HL-60 (cell line): ENCODE results near the gene HLA-DPB1.
A peak's percentile ranks its signal among the peaks of the same experiment; 100 is the strongest.

ENCODE experiments used
- DNase-seq, 2 experiments: peaks; one replicate each; pipeline ENCODE4 v3.0.0-alpha.2; 2010 to 2020; ENCODE audit warnings: low read depth in 1 of 2, low spot score in 1 of 2
- H3K27ac ChIP-seq: fragments of 250-450 bp; sonication (Bioruptor Pico); replicated peaks from 2 replicates; pipeline ENCODE4 v1.5.1; 2020; ENCODE audit warnings: mild to moderate bottlenecking, moderate library complexity
- H3K27me3 ChIP-seq: fragments of 250-450 bp; sonication (Bioruptor Pico); 2 replicates; pipeline ENCODE4 v1.5.1; 2021; ENCODE audit warnings: mild to moderate bottlenecking, moderate library complexity; ENCODE audit not compliant: insufficient read depth, poor library complexity, severe bottlenecking
- H3K4me3 ChIP-seq: replicated peaks from 2 replicates; pipeline ENCODE4 v1.5.1; 2011; ENCODE audit warnings: mild to moderate bottlenecking, control low read depth, low read length; ENCODE audit not compliant: insufficient read depth
- CTCF ChIP-seq: IDR thresholded peaks from one replicate; pipeline ENCODE4 v1.5.1; 2011; ENCODE audit warnings: low read length, control low read depth, inconsistent platforms; ENCODE audit not compliant: insufficient read depth
- GABPA ChIP-seq: IDR thresholded peaks from 2 replicates; pipeline ENCODE4 v1.6.1; 2012; ENCODE audit warnings: low read depth
- POLR2AphosphoS5 ChIP-seq: IDR thresholded peaks from 2 replicates; pipeline ENCODE4 v1.6.1; 2012; ENCODE audit warnings: low read depth
- REST ChIP-seq: IDR thresholded peaks from 2 replicates; pipeline ENCODE4 v1.6.1; 2012; ENCODE audit warnings: low read depth; ENCODE audit not compliant: insufficient replicate concordance
- SPI1 ChIP-seq: IDR thresholded peaks from 2 replicates; pipeline ENCODE4 v1.6.1; 2012; ENCODE audit warnings: low read depth, mild to moderate bottlenecking, borderline replicate concordance

HLA-DPB1 gene

GRCh38 chr6:33081098-33081824, 5.5 kb downstream of the HLA-DPB1 start:
- no peak for DNase-seq
- TF ChIP-seq POLR2AphosphoS5 (no peak), GABPA (no peak), CTCF (no peak)
- Histone ChIP-seq H3K4me3 (no peak overlapping the region; the same call in 1 of the 2 replicates), H3K27me3 (peaks cover 16% of the 10 kb centered on the region), H3K27ac (no peak overlapping the region)

GRCh38 chr6:33082702-33083101, 6.9 kb downstream of the HLA-DPB1 start:
- DNase-seq, result no peak
- peaks cover 13% of the 10 kb centered on the region for H3K27me3 ChIP-seq
- H3K27ac ChIP-seq, result no peak overlapping the region
- peak; percentile 55 for TF ChIP-seq CTCF
- TF ChIP-seq GABPA, result no peak
- H3K4me3 ChIP-seq, result no peak overlapping the region

- TF ChIP-seq CTCF (no peak), REST (no peak), GABPA (no peak), POLR2AphosphoS5 (no peak), SPI1 (no peak)
- Histone ChIP-seq H3K27ac (no peak overlapping the region), H3K27me3 (peaks cover 7% of the 10 kb centered on the region)
Measured at GRCh38 chr6:33085627-33086026, 9.8 kb downstream of the HLA-DPB1 start.

GRCh38 chr6:33088258-33088930, 12.6 kb downstream of the HLA-DPB1 start:
- H3K4me3 ChIP-seq, result no peak overlapping the region
- no peak overlapping the region for H3K27ac ChIP-seq
- no peak for DNase-seq
- H3K27me3 ChIP-seq, result peaks cover 3% of the 10 kb centered on the region
- no peak for TF ChIP-seq POLR2AphosphoS5
- TF ChIP-seq GABPA, result no peak
- no peak for TF ChIP-seq CTCF
- no peak for TF ChIP-seq REST
- no peak for TF ChIP-seq SPI1

More at GRCh38 chr6:33085627-33086026, 9.8 kb downstream of the HLA-DPB1 start:
- DNase-seq, result no peak
- no peak overlapping the region for H3K4me3 ChIP-seq
